ENCODE data around the gene PTGER3. TPM values are rescaled to one million over a fixed set of nuclear protein-coding genes. Genes with fewer than 3 reads are reported as not detected.

PTGER3 gene
- polyA plus RNA-seq, 3 donors: 0.29 TPM; not detected in 2

DNA sequence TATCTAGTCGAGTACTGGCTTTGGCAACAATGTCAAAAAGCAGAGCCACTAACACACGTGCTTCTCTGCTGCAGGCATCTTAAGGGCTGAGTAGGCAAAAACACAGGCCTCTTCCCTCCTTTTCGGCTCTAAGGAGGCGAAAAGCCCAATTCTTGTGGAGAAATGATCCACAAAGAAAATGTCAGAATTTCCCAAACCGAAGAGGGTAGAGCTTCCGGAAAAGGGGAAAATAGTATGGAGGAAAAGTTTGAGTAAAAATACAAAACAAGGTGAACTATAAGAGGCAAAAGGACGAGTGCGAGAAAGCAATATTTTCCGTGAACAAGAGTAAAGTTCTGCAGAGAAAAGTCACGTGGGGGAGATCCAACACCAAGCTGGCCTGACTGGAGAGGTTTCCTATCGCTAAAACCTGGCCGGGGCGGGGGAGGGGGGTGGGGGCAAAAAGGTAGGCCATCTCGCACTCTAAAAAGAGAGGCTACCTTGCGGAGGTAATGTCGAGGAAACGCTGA, 32.7 kb upstream of the PTGER3 start:
- Histone ChIP-seq H3K27ac (ENCODE audit: low read depth in 1 of 2, low read length in 2 of 2) (peak overlapping the region; percentile 81 to 98), H2AFZ (ENCODE audit: insufficient read depth, low read depth, low read length, poor library complexity, severe bottlenecking) (peak overlapping the region; percentile 88), H3K4me2 (replicated peaks; ENCODE audit: extremely low read depth, low read length, poor library complexity, severe bottlenecking) (peak overlapping the region; percentile 89), H3K4me1 (ENCODE audit: control insufficient read depth in 1 of 2, insufficient read depth in 2 of 2, low read length in 2 of 2) (peaks cover 7 to 20% of the 10 kb centered on the region in 2 donors), H4K20me1 (ENCODE audit: insufficient read depth, low read length) (peaks cover 31% of the 10 kb centered on the region), H3K36me3 (replicated peaks in 1 of 2; ENCODE audit: control insufficient read depth in 1 of 2, insufficient read depth in 2 of 2, low read length in 2 of 2) (peaks cover 32% of the 10 kb centered on the region in 2 donors), H3K27me3 (ENCODE audit: control insufficient read depth in 2 of 2, insufficient read depth in 2 of 2, low read length in 2 of 2) (peaks cover 0 to 3% of the 10 kb centered on the region in 2 donors), H3K4me3 (replicated peaks in 1 of 3; ENCODE audit: low read depth in 2 of 3, low read length in 3 of 3) (peak overlapping the region; percentile 88 to 98 (median 97)), H3K9ac (ENCODE audit: insufficient read depth, low read length, poor library complexity, severe bottlenecking) (peak overlapping the region; percentile 87), H3K79me2 (ENCODE audit: insufficient read depth, low read length) (peaks cover 54% of the 10 kb centered on the region), H3K9me3 (replicated peaks in 1 of 2; ENCODE audit: control insufficient read depth in 1 of 2, insufficient read depth in 1 of 2, low read length in 2 of 2) (peaks cover 0 to 3% of the 10 kb centered on the region in 2 donors)
- 3% methylated on average over 14 of the region's 17 CpGs for WGBS (ENCODE audit: insufficient coverage)
- no peak for TF ChIP-seq CTCF (IDR thresholded peaks at IDR 0.05)
- peaks cover 2 to 7% (median 6%) of the 10 kb centered on the region in 3 donors for H3K27me3 Mint-ChIP-seq (ENCODE audit: low read depth in 3 of 3)
- H3K4me3 Mint-ChIP-seq: peak overlapping the region; percentile 94 to 98
- peak overlapping the region; percentile 97 to 99 (median 99) for H3K27ac Mint-ChIP-seq
- H3K4me1 Mint-ChIP-seq: peaks cover 16% of the 10 kb centered on the region
- peaks cover 2 to 7% (median 4%) of the 10 kb centered on the region in 7 donors for H3K9me3 Mint-ChIP-seq
- H3K36me3 Mint-ChIP-seq: peaks cover 23 to 25% of the 10 kb centered on the region in 2 donors
- intact Hi-C loops (cut with micrococcal nuclease): loop anchor here (5.0 to 10.0 kb wide), 2 partner anchors 873 to 875 kb away; partner anchors contain the start of gene LRRC40 (in 2 of the 2)
- peak; percentile 3 to 36 (median 9) for DNase-seq

DNA sequence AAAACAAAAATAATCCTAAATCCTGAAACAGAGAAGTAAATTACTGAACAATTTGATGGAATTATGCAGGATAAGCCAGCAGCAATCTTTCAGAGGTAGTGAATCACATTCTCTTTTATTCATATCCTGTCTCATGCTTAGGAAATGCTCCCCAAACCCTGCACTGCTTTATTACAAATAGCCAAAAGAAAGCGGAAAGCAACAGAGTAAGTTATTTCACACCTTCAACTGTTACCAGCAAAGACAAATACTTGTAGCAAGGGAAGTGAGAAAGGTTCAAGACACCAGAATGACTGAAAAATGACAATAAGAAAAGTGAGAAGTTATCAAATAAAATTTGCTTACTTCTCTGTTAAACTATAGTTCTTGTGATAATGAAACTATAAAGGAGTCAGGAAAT, 27.1 kb upstream of the PTGER3 start:
- no peaks in the 10 kb centered on the region for H3K9me3 Mint-ChIP-seq
- Histone ChIP-seq H3K9ac (ENCODE audit: insufficient read depth, low read length, poor library complexity, severe bottlenecking) (no peak overlapping the region), H3K9me3 (replicated peaks in 1 of 2; ENCODE audit: control insufficient read depth in 1 of 2, insufficient read depth in 1 of 2, low read length in 2 of 2) (no peaks in the 10 kb centered on the region), H3K4me1 (ENCODE audit: control insufficient read depth in 1 of 2, insufficient read depth in 2 of 2, low read length in 2 of 2) (peaks cover 0 to 7% of the 10 kb centered on the region in 2 donors), H2AFZ (ENCODE audit: insufficient read depth, low read depth, low read length, poor library complexity, severe bottlenecking) (no peak overlapping the region), H4K20me1 (ENCODE audit: insufficient read depth, low read length) (peaks cover 53% of the 10 kb centered on the region), H3K27ac (ENCODE audit: low read depth in 1 of 2, low read length in 2 of 2) (no peak overlapping the region), H3K79me2 (ENCODE audit: insufficient read depth, low read length) (peaks cover 52% of the 10 kb centered on the region), H3K4me2 (replicated peaks; ENCODE audit: extremely low read depth, low read length, poor library complexity, severe bottlenecking) (no peak overlapping the region), H3K4me3 (replicated peaks in 1 of 3; ENCODE audit: low read depth in 2 of 3, low read length in 3 of 3) (no peak overlapping the region), H3K36me3 (replicated peaks in 1 of 2; ENCODE audit: control insufficient read depth in 1 of 2, insufficient read depth in 2 of 2, low read length in 2 of 2) (peaks cover 83 to 86% of the 10 kb centered on the region in 2 donors), H3K27me3 (ENCODE audit: control insufficient read depth in 2 of 2, insufficient read depth in 2 of 2, low read length in 2 of 2) (no peaks in the 10 kb centered on the region)
- peaks cover 10% of the 10 kb centered on the region for H3K4me1 Mint-ChIP-seq
- no peak overlapping the region for H3K4me3 Mint-ChIP-seq
- intact Hi-C loops (cut with micrococcal nuclease): no loop called here
- no peak for TF ChIP-seq CTCF (IDR thresholded peaks at IDR 0.05)
- H3K27ac Mint-ChIP-seq: no peak overlapping the region
- peaks cover 67 to 69% of the 10 kb centered on the region in 2 donors for H3K36me3 Mint-ChIP-seq
- whole genome bisulfite sequencing (ENCODE audit: insufficient coverage): no CpG with 5 or more reads among the region's 1 CpG
- no peak for DNase-seq
- H3K27me3 Mint-ChIP-seq (ENCODE audit: low read depth in 3 of 3): no peaks in the 10 kb centered on the region

Measured in CD14-positive monocyte (primary cell).